Hypothalamus (tissue), 51 donors: Measurements from ENCODE around the gene ADGRA1.

Experiments used
- DNase-seq, 51 donors: peaks; one replicate each; lab custom pipeline; 2025; lab: John Stamatoyannopoulos, UW

The ADGRA1 gene

GRCh38 chr10:133075346-133076137 is 12.2 kb upstream of the ADGRA1 start:
- no peak for DNase-seq

GRCh38 chr10:133076274-133077038 is 11.3 kb upstream of the ADGRA1 start:
- no peak for DNase-seq

- no peak for DNase-seq
These were observed 7.7 kb upstream of the ADGRA1 start for GRCh38 chr10:133079836-133080682.

GRCh38 chr10:133080683-133081040 is 7.1 kb upstream of the ADGRA1 start:
- no peak for DNase-seq

- DNase-seq = no peak
These were observed 6.1 kb upstream of the ADGRA1 start for GRCh38 chr10:133081636-133082035.

GRCh38 chr10:133082685-133083421 is 4.9 kb upstream of the ADGRA1 start:
- peak in 15 of 51 donors; percentile 19 to 59 (median 33) for DNase-seq

- DNase-seq = no peak
These were observed 4.2 kb upstream of the ADGRA1 start for GRCh38 chr10:133083422-133084100.

- no peak for DNase-seq
These were observed 3.2 kb upstream of the ADGRA1 start for GRCh38 chr10:133084491-133084890.

GRCh38 chr10:133085251-133086125 is 2.2 kb upstream of the ADGRA1 start:
- no peak for DNase-seq

- no peak for DNase-seq
These were observed 1.5 kb upstream of the ADGRA1 start for GRCh38 chr10:133086247-133086646.

GRCh38 chr10:133087045-133087678 is 562 bp upstream of the ADGRA1 start:
- peak in 2 of 51 donors; percentile 39 to 44 for DNase-seq

GRCh38 chr10:133088179-133088955 is 643 bp downstream of the ADGRA1 start:
- peak in 1 of 51 donors; percentile 43 for DNase-seq

- peak in 47 of 51 donors; percentile 23 to 93 (median 78) for DNase-seq
These were observed 1.5 kb downstream of the ADGRA1 start for GRCh38 chr10:133088956-133089800.

GRCh38 chr10:133090101-133090500 is 2.4 kb downstream of the ADGRA1 start:
- no peak for DNase-seq

GRCh38 chr10:133090654-133091053 is 2.9 kb downstream of the ADGRA1 start:
- no peak for DNase-seq

- DNase-seq = peak in 2 of 51 donors; percentile 20 to 25
These were observed 3.6 kb downstream of the ADGRA1 start for GRCh38 chr10:133091316-133091715.
